Measurements from ENCODE around the gene TCP10L. TPM values are rescaled to one million over a fixed set of nuclear protein-coding genes. Genes with fewer than 3 reads are reported as not detected.

Gene TCP10L
- total and polyA plus RNA-seq, 10 of the 15 experiments (the other 5 are each of a cell fraction or from before 2014, with no cell fraction given), result 0.11 to 0.45 (median 0.19) TPM; not detected in 3

DNA sequence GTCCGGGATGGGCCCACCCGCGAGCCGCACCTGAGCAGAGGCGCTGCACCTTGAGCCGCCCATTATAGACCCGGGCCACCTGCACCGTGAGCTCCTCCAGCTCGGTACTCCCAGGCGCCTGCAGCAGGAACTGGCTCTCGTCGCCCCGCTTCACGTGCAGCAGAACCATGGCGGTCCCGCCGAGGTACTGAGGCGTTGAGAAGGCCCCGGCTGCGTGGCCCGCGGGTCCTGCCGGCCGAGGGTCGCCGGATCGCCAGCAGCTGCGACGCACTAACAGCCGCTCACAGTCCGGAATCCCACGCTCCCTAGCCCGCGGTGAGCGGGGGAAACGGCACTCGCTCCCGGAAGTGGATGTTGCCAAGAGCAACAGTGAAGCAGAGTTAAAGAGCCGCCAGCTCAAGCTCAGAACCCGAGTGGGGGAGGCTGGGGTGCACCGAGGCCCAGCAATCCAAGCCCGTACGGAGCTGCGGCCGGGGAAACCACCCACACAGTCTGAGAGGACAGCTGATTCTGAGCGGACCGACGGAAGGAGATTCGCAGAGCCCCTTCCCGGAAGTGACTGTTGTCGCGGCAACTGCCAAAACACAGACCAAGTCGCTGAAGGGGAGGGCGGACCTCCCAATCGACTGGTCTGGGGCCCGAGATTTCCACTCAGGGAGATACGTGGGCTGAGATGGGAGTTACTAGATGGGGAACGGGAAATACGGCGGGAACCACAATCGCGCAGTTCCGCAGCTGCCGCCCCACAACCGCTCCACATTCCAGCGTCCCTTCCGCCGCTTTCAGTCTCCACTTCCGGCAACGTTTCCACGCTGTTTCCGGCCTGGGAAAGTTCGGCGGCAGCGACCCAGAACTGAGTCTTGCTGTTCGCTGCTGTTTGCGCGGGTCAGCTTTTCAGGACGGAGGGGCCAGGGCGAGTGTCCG, 27.0 kb upstream of the TCP10L start, which contains the start of gene CFAP298 (continued):
- TF ChIP-seq, protein P1, sequence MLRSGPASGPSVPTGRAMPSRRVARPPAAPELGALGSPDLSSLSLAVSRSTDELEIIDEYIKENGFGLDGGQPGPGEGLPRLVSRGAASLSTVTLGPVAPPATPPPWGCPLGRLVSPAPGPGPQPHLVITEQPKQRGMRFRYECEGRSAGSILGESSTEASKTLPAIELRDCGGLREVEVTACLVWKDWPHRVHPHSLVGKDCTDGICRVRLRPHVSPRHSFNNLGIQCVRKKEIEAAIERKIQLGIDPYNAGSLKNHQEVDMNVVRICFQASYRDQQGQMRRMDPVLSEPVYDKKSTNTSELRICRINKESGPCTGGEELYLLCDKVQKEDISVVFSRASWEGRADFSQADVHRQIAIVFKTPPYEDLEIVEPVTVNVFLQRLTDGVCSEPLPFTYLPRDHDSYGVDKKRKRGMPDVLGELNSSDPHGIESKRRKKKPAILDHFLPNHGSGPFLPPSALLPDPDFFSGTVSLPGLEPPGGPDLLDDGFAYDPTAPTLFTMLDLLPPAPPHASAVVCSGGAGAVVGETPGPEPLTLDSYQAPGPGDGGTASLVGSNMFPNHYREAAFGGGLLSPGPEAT (IDR thresholded peaks at IDR 0.05; ENCODE audit: low read depth), result peak; percentile 87
- TF ChIP-seq CHD4 (IDR thresholded peaks at IDR 0.05) (no peak), SPI1 (IDR thresholded peaks at IDR 0.05; ENCODE audit: borderline replicate concordance, insufficient read depth, low read depth, low read length) (peak; percentile 33; the same call in 1 of the 2 replicates), KDM1A (IDR thresholded peaks at IDR 0.05; ENCODE audit: borderline replicate concordance) (no peak), MTA2 (IDR thresholded peaks at IDR 0.05; ENCODE audit: low read depth) (peak; percentile 51; the same call in 1 of the 2 replicates), PML (IDR thresholded peaks at IDR 0.05; ENCODE audit: low read length) (peak; percentile 45; the same call in 1 of the 2 replicates), PBX3 (IDR thresholded peaks at IDR 0.05; ENCODE audit: insufficient replicate concordance, low read depth, low read length) (peak; percentile 32), CHD2 (IDR thresholded peaks at IDR 0.05; ENCODE audit: borderline replicate concordance, low read depth, low read length) (peak; percentile 61; the same call in 1 of the 2 replicates), ZNF24 (IDR thresholded peaks at IDR 0.05) (no peak), MEF2B (IDR thresholded peaks at IDR 0.05; ENCODE audit: partially characterized antibody, poor library complexity, severe bottlenecking) (peak; percentile 50), LARP7 (IDR thresholded peaks at IDR 0.05) (peak; percentile 86), FOXK2 (IDR thresholded peaks at IDR 0.05) (peak; percentile 85), POLR2AphosphoS2 (IDR thresholded peaks at IDR 0.05; ENCODE audit: low read depth, low read length) (no peak; the same call in 1 of the 2 replicates), ESRRA (IDR thresholded peaks at IDR 0.05; ENCODE audit: low read length) (no peak), WRNIP1 (IDR thresholded peaks at IDR 0.05; ENCODE audit: borderline replicate concordance, low read depth, low read length) (0 out of 2 replicates have a peak, but pooled peaks have one; percentile 37)
- TF ChIP-seq, protein P2, sequence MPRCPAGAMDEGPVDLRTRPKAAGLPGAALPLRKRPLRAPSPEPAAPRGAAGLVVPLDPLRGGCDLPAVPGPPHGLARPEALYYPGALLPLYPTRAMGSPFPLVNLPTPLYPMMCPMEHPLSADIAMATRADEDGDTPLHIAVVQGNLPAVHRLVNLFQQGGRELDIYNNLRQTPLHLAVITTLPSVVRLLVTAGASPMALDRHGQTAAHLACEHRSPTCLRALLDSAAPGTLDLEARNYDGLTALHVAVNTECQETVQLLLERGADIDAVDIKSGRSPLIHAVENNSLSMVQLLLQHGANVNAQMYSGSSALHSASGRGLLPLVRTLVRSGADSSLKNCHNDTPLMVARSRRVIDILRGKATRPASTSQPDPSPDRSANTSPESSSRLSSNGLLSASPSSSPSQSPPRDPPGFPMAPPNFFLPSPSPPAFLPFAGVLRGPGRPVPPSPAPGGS (IDR thresholded peaks at IDR 0.05; ENCODE audit: borderline replicate concordance, insufficient read depth, low read depth, low read length, poor library complexity, severe bottlenecking), result no peak
- TF ChIP-seq, protein P3, sequence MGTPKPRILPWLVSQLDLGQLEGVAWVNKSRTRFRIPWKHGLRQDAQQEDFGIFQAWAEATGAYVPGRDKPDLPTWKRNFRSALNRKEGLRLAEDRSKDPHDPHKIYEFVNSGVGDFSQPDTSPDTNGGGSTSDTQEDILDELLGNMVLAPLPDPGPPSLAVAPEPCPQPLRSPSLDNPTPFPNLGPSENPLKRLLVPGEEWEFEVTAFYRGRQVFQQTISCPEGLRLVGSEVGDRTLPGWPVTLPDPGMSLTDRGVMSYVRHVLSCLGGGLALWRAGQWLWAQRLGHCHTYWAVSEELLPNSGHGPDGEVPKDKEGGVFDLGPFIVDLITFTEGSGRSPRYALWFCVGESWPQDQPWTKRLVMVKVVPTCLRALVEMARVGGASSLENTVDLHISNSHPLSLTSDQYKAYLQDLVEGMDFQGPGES (IDR thresholded peaks at IDR 0.05), result no peak
- TF ChIP-seq, protein P4, sequence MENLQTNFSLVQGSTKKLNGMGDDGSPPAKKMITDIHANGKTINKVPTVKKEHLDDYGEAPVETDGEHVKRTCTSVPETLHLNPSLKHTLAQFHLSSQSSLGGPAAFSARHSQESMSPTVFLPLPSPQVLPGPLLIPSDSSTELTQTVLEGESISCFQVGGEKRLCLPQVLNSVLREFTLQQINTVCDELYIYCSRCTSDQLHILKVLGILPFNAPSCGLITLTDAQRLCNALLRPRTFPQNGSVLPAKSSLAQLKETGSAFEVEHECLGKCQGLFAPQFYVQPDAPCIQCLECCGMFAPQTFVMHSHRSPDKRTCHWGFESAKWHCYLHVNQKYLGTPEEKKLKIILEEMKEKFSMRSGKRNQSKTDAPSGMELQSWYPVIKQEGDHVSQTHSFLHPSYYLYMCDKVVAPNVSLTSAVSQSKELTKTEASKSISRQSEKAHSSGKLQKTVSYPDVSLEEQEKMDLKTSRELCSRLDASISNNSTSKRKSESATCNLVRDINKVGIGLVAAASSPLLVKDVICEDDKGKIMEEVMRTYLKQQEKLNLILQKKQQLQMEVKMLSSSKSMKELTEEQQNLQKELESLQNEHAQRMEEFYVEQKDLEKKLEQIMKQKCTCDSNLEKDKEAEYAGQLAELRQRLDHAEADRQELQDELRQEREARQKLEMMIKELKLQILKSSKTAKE (IDR thresholded peaks at IDR 0.05; ENCODE audit: low read depth, poor library complexity, severe bottlenecking), result peak; percentile 61
- TF ChIP-seq, protein P5, sequence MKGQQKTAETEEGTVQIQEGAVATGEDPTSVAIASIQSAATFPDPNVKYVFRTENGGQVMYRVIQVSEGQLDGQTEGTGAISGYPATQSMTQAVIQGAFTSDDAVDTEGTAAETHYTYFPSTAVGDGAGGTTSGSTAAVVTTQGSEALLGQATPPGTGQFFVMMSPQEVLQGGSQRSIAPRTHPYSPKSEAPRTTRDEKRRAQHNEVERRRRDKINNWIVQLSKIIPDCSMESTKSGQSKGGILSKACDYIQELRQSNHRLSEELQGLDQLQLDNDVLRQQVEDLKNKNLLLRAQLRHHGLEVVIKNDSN (IDR thresholded peaks at IDR 0.05; ENCODE audit: borderline replicate concordance, extremely low read length, insufficient read depth, low read depth, low read length), result peak; percentile 4
